Superior temporal gyrus (tissue), 1 donor: ENCODE results near the gene PFAS.

Experiments used
- DNase-seq: peaks from one replicate; pipeline ENCODE4 v3.0.0-alpha.2; 2016; ENCODE audit errors: extremely low spot score

Gene PFAS

GRCh38 chr17:8266648-8267479 lies 17.8 kb downstream of the PFAS start:
- no peak for DNase-seq

GRCh38 chr17:8267480-8268147 lies 18.5 kb downstream of the PFAS start:
- DNase-seq = no peak

- no peak for DNase-seq
Measured at GRCh38 chr17:8268550-8269298, 19.6 kb downstream of the PFAS start.

- no peak for DNase-seq
Measured at GRCh38 chr17:8272421-8272820, 23.3 kb downstream of the PFAS start.

- no peak for DNase-seq
Measured at GRCh38 chr17:8273884-8274444, 24.9 kb downstream of the PFAS start.

- no peak for DNase-seq
Measured at GRCh38 chr17:8274816-8275215, 25.7 kb downstream of the PFAS start.

- DNase-seq = no peak
Measured at GRCh38 chr17:8275421-8276290, 26.6 kb downstream of the PFAS start.

GRCh38 chr17:8277317-8277716 lies 28.2 kb downstream of the PFAS start:
- no peak for DNase-seq

GRCh38 chr17:8282345-8282744 lies 33.3 kb downstream of the PFAS start:
- DNase-seq = no peak

- no peak for DNase-seq
Measured at GRCh38 chr17:8283356-8283755, 34.3 kb downstream of the PFAS start.

GRCh38 chr17:8284126-8284525 lies 35.0 kb downstream of the PFAS start:
- no peak for DNase-seq

GRCh38 chr17:8285270-8286181 lies 36.4 kb downstream of the PFAS start:
- DNase-seq = no peak

GRCh38 chr17:8287651-8288335 lies 38.7 kb downstream of the PFAS start:
- no peak for DNase-seq

GRCh38 chr17:8288336-8289102 lies 39.4 kb downstream of the PFAS start, which contains the start of gene RANGRF:
Gene RANGRF, plus strand, starts transcription at chr17:8288670. Its CDS starts 119 bp downstream, at chr17:8288789.
- peak; percentile 94 for DNase-seq

- DNase-seq = no peak
Measured at GRCh38 chr17:8289103-8289397, 40.0 kb downstream of the PFAS start.

- no peak for DNase-seq
Measured at GRCh38 chr17:8290043-8290442, 41.0 kb downstream of the PFAS start.

GRCh38 chr17:8292639-8293395 lies 43.7 kb downstream of the PFAS start:
- no peak for DNase-seq

GRCh38 chr17:8294361-8294760 lies 45.3 kb downstream of the PFAS start:
- no peak for DNase-seq
